Caco-2 (cell line): ENCODE data around the gene OST4. TPM values are rescaled to one million over a fixed set of nuclear protein-coding genes. Genes with fewer than 3 reads are reported as not detected.

Experiments used
- BruUV-seq: library from RNA; stranded (reverse); fragments of 400-500 nt; replicated peaks from 2 replicates; lab custom pipeline; 2021; lab: Mats Ljungman, UMichigan
- CTCF ChIA-PET: fragments of 300-600 bp; sonication (Branson Sonifier 250); formaldehyde crosslinking; loops from one replicate; lab custom pipeline; 2022; ENCODE audit warnings: antibody characterized with exemption; lab: Charles Lee
- POLR2A ChIA-PET: fragments of 300-600 bp; sonication (Branson Sonifier 250); formaldehyde crosslinking; loops from one replicate; lab custom pipeline; 2022; ENCODE audit warnings: antibody characterized with exemption; lab: Charles Lee
- DNase-seq, 2 experiments: peaks; one replicate each; pipeline versions ENCODE4 v3.0.0 to v3.0.0-alpha.2; 2020 to 2022
- H3K27me3 ChIP-seq: replicated peaks from 2 replicates; pipeline ENCODE4 v1.6.0; 2011; ENCODE audit warnings: low read length; ENCODE audit not compliant: control insufficient read depth, insufficient read depth
- H3K36me3 ChIP-seq: 2 replicates; pipeline ENCODE4 v1.5.1; 2011; ENCODE audit warnings: low read length; ENCODE audit not compliant: control insufficient read depth, insufficient read depth
- H3K4me1 ChIP-seq: fragments of 250-450 bp; sonication (Bioruptor Pico); 2 replicates; pipeline ENCODE4 v1.5.1; 2020; ENCODE audit warnings: mild to moderate bottlenecking
- H3K4me3 ChIP-seq: 2 replicates; pipeline ENCODE4 v1.5.1; 2011; ENCODE audit warnings: low read depth, mild to moderate bottlenecking, control low read depth, low read length
- H3K9me3 ChIP-seq: fragments of 250-450 bp; sonication (Bioruptor Pico); 2 replicates; pipeline ENCODE4 v1.5.1; 2020; ENCODE audit warnings: mild to moderate bottlenecking, moderate library complexity
- H3K27ac Mint-ChIP-seq: one replicate; pipeline ENCODE4 v1.8.0; 2022; ENCODE audit warnings: mixed read lengths; ENCODE audit not compliant: unreplicated experiment
- H3K27me3 Mint-ChIP-seq: one replicate; pipeline ENCODE4 v1.8.0; 2022; ENCODE audit warnings: mixed read lengths; ENCODE audit not compliant: insufficient read depth, unreplicated experiment
- H3K36me3 Mint-ChIP-seq: one replicate; pipeline ENCODE4 v1.8.0; 2022; ENCODE audit warnings: mild to moderate bottlenecking, mixed read lengths; ENCODE audit not compliant: insufficient read depth, unreplicated experiment
- H3K4me1 Mint-ChIP-seq: one replicate; pipeline ENCODE4 v1.8.0; 2022; ENCODE audit warnings: low read depth, mixed read lengths; ENCODE audit not compliant: unreplicated experiment
- H3K4me3 Mint-ChIP-seq: one replicate; pipeline ENCODE4 v1.8.0; 2022; ENCODE audit warnings: mild to moderate bottlenecking, moderate library complexity, mixed read lengths; ENCODE audit not compliant: unreplicated experiment
- H3K9me3 Mint-ChIP-seq: one replicate; pipeline ENCODE4 v1.8.0; 2022; ENCODE audit warnings: mixed read lengths; ENCODE audit not compliant: unreplicated experiment
- intact Hi-C: fragments of 100-400 bp; cut with micrococcal nuclease; formaldehyde crosslinking; loops from one replicate; pipeline ENCODE4 v1.10.0; 2022; ENCODE audit not compliant: unreplicated experiment
- total RNA-seq: library from RNA; stranded (reverse); gene quantifications from 2 replicates; pipeline ENCODE4 v1.2.3, GENCODE V29; 2022
- TF ChIP-seq, protein P1 (sequence below), 2 experiments: fragments of 200-600 bp in 1 of 2; IDR thresholded peaks; 1 replicate in 1 of 2; 2 replicates in 1 of 2; pipeline versions ENCODE4 v1.5.1 to v1.8.0; 2011 to 2022; ENCODE audit warnings: antibody characterized with exemption in 1 of 2, control low read depth in 1 of 2, inconsistent platforms in 1 of 2, low read depth in 1 of 2, low read length in 1 of 2, mild to moderate bottlenecking in 1 of 2, moderate library complexity in 1 of 2; ENCODE audit not compliant: insufficient read depth in 1 of 2, severe bottlenecking in 1 of 2, unreplicated experiment in 1 of 2

OST4 gene
- total RNA-seq, 1 experiment from 2014 or later: 237 TPM

DNA sequence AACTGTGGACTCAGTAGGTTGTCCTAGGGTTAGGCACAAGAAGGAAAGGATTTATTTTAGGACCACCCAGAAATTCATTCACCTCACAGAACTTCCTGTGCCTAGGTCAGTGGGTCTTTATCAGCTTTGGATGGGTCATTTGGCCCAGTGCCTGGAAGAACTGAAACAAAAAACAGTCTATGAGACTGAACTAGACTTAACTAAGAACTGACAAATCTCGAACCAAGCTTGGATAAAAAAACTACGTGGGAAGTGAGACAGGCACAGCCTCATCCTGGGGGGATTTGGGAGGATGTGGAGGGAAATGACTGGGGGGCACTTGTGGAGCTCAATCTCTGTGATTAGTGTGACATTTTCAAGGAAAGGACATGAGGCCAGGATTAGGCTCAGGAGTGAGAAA lies 2.3 kb upstream of the OST4 start:
- Mint-ChIP-seq H3K4me3 (no peak overlapping the region), H3K27me3 (peaks cover 19% of the 10 kb centered on the region), H3K36me3 (peaks cover 24% of the 10 kb centered on the region), H3K4me1 (peaks cover 9% of the 10 kb centered on the region), H3K27ac (no peak overlapping the region), H3K9me3 (no peaks in the 10 kb centered on the region)
- no peaks in the 10 kb centered on the region for H3K9me3 ChIP-seq
- no peaks in the 10 kb centered on the region for H3K4me1 ChIP-seq
- H3K27me3 ChIP-seq: no peaks in the 10 kb centered on the region
- ChIA-PET POLR2A (no interaction called here), CTCF (interaction anchor here (0.7 kb wide), 1 partner anchor 578 kb away, joined by 5 read pairs; no protein-coding TSS in a partner anchor)
- BruUV-seq: no TSS peak
- no peaks in the 10 kb centered on the region for H3K36me3 ChIP-seq
- H3K4me3 ChIP-seq: no peak overlapping the region
- TF ChIP-seq, protein P1, sequence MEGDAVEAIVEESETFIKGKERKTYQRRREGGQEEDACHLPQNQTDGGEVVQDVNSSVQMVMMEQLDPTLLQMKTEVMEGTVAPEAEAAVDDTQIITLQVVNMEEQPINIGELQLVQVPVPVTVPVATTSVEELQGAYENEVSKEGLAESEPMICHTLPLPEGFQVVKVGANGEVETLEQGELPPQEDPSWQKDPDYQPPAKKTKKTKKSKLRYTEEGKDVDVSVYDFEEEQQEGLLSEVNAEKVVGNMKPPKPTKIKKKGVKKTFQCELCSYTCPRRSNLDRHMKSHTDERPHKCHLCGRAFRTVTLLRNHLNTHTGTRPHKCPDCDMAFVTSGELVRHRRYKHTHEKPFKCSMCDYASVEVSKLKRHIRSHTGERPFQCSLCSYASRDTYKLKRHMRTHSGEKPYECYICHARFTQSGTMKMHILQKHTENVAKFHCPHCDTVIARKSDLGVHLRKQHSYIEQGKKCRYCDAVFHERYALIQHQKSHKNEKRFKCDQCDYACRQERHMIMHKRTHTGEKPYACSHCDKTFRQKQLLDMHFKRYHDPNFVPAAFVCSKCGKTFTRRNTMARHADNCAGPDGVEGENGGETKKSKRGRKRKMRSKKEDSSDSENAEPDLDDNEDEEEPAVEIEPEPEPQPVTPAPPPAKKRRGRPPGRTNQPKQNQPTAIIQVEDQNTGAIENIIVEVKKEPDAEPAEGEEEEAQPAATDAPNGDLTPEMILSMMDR (IDR thresholded peaks at IDR 0.05; ENCODE audit: insufficient read depth in 1 of 2, low read depth in 1 of 2, low read length in 1 of 2, severe bottlenecking in 1 of 2, unreplicated experiment in 1 of 2): no peak
- DNase-seq: no peak
- intact Hi-C loops: no loop called here

DNA sequence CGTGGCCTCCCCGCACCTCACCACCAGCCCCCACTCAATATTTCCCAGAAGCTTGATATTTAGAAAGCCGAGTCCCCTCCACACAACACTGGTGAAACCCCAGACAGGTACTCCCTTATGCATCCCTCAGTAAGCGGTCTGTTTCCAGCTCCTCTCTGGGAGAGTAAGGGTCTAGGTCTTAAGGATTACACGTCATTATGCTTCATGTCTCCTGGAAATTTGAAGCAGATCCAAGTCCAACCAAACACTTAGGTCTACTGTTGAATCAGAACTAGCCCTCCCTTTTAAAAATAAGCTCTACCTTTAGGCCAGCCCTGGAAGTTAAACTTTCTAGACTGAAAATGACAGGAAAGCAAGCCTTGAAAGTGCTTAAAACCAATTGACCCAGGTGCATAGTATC lies 1.5 kb upstream of the OST4 start:
- intact Hi-C loops: no loop called here
- CTCF ChIA-PET: interaction anchor here (0.7 to 2.4 kb wide), 2 partner anchors 9 to 53 kb away, joined by 5 to 19 read pairs; no protein-coding TSS in a partner anchor
- Mint-ChIP-seq H3K9me3 (no peaks in the 10 kb centered on the region), H3K27ac (no peak overlapping the region), H3K4me3 (peak overlapping the region; percentile 95), H3K36me3 (peaks cover 32% of the 10 kb centered on the region), H3K4me1 (peaks cover 9% of the 10 kb centered on the region), H3K27me3 (peaks cover 17% of the 10 kb centered on the region)
- no TSS peak for BruUV-seq
- Histone ChIP-seq H3K4me3 (no peak overlapping the region), H3K27me3 (no peaks in the 10 kb centered on the region), H3K36me3 (no peaks in the 10 kb centered on the region), H3K4me1 (no peaks in the 10 kb centered on the region), H3K9me3 (no peaks in the 10 kb centered on the region)
- POLR2A ChIA-PET: no interaction called here
- DNase-seq: no peak
- TF ChIP-seq, protein P1 (IDR thresholded peaks at IDR 0.05; ENCODE audit: insufficient read depth in 1 of 2, low read depth in 1 of 2, low read length in 1 of 2, severe bottlenecking in 1 of 2, unreplicated experiment in 1 of 2): no peak

DNA sequence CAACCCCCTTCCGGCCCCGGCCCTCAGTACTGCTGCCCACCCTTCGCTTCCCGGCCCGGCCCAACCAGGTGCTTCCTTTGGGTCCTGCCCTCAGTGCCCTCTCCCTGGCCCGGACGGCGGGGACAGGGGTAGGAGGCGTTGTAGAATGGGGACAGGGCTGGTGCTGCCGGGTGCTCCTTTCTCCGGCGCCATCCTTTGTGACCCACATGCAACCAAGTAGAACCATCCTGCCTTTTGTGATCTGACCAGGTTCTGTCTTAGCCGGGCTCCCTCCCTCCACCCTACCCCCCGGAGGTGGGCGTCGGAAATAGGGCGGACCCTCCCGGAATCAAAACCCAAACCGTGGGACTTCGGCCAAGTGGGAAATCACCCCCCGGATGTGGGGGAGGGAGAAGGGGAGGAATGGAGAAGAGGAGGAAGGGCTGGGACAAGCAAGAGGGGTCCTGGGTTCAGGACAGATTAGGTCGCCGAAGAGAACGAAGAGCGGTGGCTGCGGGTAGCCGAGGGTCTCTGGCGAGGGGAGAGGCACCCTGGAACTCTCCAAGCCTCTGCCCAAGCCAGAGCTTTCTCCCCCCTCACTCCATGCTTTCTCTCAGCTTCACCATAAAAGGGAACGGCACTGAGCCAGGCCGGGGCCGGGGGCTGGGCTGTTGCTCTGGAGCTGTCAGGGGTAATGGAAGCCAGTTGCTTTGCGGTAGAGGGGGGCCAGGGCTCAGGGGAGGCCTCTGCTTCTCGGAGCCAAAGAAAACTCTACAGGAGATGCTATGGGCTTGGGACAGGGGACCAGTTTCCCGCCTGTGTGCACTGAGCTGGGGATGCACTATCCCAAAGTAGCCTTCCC lies 756 bp upstream of the OST4 start:
- Mint-ChIP-seq H3K9me3 (no peaks in the 10 kb centered on the region), H3K27me3 (peaks cover 13% of the 10 kb centered on the region), H3K4me1 (peaks cover 9% of the 10 kb centered on the region), H3K4me3 (peak overlapping the region; percentile 95), H3K27ac (no peak overlapping the region), H3K36me3 (peaks cover 39% of the 10 kb centered on the region)
- no peaks in the 10 kb centered on the region for H3K27me3 ChIP-seq
- CTCF ChIA-PET: interaction anchor here (1.0 to 2.4 kb wide), 4 partner anchors 9 to 21 kb away, joined by 5 to 19 read pairs (median 8); partner anchors contain the start of genes AGBL5 and KHK
- TF ChIP-seq, protein P1 (IDR thresholded peaks at IDR 0.05; ENCODE audit: insufficient read depth in 1 of 2, low read depth in 1 of 2, low read length in 1 of 2, severe bottlenecking in 1 of 2, unreplicated experiment in 1 of 2): no peak
- no TSS peak for BruUV-seq
- no peak for DNase-seq
- H3K9me3 ChIP-seq: no peaks in the 10 kb centered on the region
- no peaks in the 10 kb centered on the region for H3K36me3 ChIP-seq
- POLR2A ChIA-PET: interaction anchor here (1.0 to 1.7 kb wide), 6 partner anchors 9 to 140 kb away, joined by 3 to 27 read pairs (median 6); partner anchors contain the start of genes AGBL5, ATRAID, KHK and SLC5A6
- no peaks in the 10 kb centered on the region for H3K4me1 ChIP-seq
- intact Hi-C loops: loop anchor here (1.0 kb wide), 3 partner anchors 9 to 21 kb away; partner anchors contain the start of genes AGBL5 and KHK
- peak overlapping the region; percentile 90 for H3K4me3 ChIP-seq
